Activated CD8-positive, alpha-beta T cell treated with anti-CD3 and anti-CD28 coated beads for 36 hours (primary cell): ENCODE data around the gene NSD2. TPM values are rescaled to one million over a fixed set of nuclear protein-coding genes. Genes with fewer than 3 reads are reported as not detected.

ENCODE experiments used
- ATAC-seq: fragments of 200-7000 bp; cut with Tn5 transposase; one replicate; pipeline ENCODE4 v1.10.0; 2021; ENCODE audit warnings: mild to moderate bottlenecking, moderate library complexity
- CTCF ChIA-PET: fragments of 350-600 bp; sonication (Branson Sonifier 250); formaldehyde crosslinking; loops from one replicate; lab custom pipeline; 2021; ENCODE audit warnings: antibody characterized with exemption; lab: Charles Lee
- POLR2A ChIA-PET: fragments of 350-600 bp; sonication (Branson Sonifier 250); formaldehyde crosslinking; loops from one replicate; lab custom pipeline; 2021; ENCODE audit warnings: antibody characterized with exemption; lab: Charles Lee
- DNase-seq: peaks from one replicate; pipeline ENCODE4 v3.0.0-alpha.2; 2020
- H3K27ac Mint-ChIP-seq: one replicate; pipeline ENCODE4 v1.8.0; 2021; ENCODE audit warnings: mild to moderate bottlenecking, mixed read lengths
- H3K27me3 Mint-ChIP-seq: one replicate; pipeline ENCODE4 v1.8.0; 2021; ENCODE audit warnings: mixed read lengths
- H3K36me3 Mint-ChIP-seq: one replicate; pipeline ENCODE4 v1.8.0; 2021; ENCODE audit warnings: low read depth, mixed read lengths
- H3K4me1 Mint-ChIP-seq: one replicate; pipeline ENCODE4 v1.8.0; 2021; ENCODE audit warnings: low read depth, mixed read lengths
- H3K4me3 Mint-ChIP-seq: one replicate; pipeline ENCODE4 v1.8.0; 2021; ENCODE audit warnings: mild to moderate bottlenecking, moderate library complexity, mixed read lengths
- H3K9me3 Mint-ChIP-seq: one replicate; pipeline ENCODE4 v1.8.0; 2021; ENCODE audit warnings: mixed read lengths
- CTCF ChIP-seq: fragments of 200-600 bp; IDR thresholded peaks from one replicate; pipeline ENCODE4 v1.8.0; 2022; ENCODE audit warnings: antibody characterized with exemption, mild to moderate bottlenecking
- intact Hi-C: fragments of 100-400 bp; cut with micrococcal nuclease; formaldehyde crosslinking; loops from one replicate; pipeline ENCODE4 v1.10.0; 2022
- total RNA-seq, 2 experiments: library from RNA; stranded (reverse); gene quantifications; one replicate each; pipeline ENCODE4 v1.2.3, GENCODE V29; 2021

NSD2 gene
- total RNA-seq, 2 experiments from 2014 or later: 219 TPM

- ATAC-seq: no peak
- no peak overlapping the region for H3K4me3 Mint-ChIP-seq
- H3K27ac Mint-ChIP-seq: no peak overlapping the region
- peaks cover 86% of the 10 kb centered on the region for H3K36me3 Mint-ChIP-seq
- H3K9me3 Mint-ChIP-seq: peaks cover 3% of the 10 kb centered on the region
- no peak for TF ChIP-seq CTCF
- intact Hi-C loops: no loop called here
- no peaks in the 10 kb centered on the region for H3K27me3 Mint-ChIP-seq
- ChIA-PET CTCF (no interaction called here), POLR2A (no interaction called here)
- peaks cover 10% of the 10 kb centered on the region for H3K4me1 Mint-ChIP-seq
- no peak for DNase-seq
Observed at GRCh38 chr4:1961563-1961962, 90.4 kb downstream of the NSD2 start.

GRCh38 chr4:1962980-1963379 lies 91.8 kb downstream of the NSD2 start:
- intact Hi-C loops: no loop called here
- peaks cover 10% of the 10 kb centered on the region for H3K4me1 Mint-ChIP-seq
- peaks cover 81% of the 10 kb centered on the region for H3K36me3 Mint-ChIP-seq
- peaks cover 3% of the 10 kb centered on the region for H3K9me3 Mint-ChIP-seq
- no peak for DNase-seq
- no peak for ATAC-seq
- H3K27me3 Mint-ChIP-seq: no peaks in the 10 kb centered on the region
- TF ChIP-seq CTCF: no peak
- POLR2A ChIA-PET: no interaction called here
- H3K4me3 Mint-ChIP-seq: no peak overlapping the region
- CTCF ChIA-PET: no interaction called here
- no peak overlapping the region for H3K27ac Mint-ChIP-seq

- Mint-ChIP-seq H3K4me3 (no peak overlapping the region), H3K9me3 (peaks cover 3% of the 10 kb centered on the region), H3K27ac (no peak overlapping the region), H3K27me3 (no peaks in the 10 kb centered on the region), H3K36me3 (peaks cover 77% of the 10 kb centered on the region), H3K4me1 (peaks cover 10% of the 10 kb centered on the region)
- ATAC-seq: no peak
- DNase-seq: no peak
- intact Hi-C loops: no loop called here
- ChIA-PET POLR2A (interaction anchor here (1.0 kb wide), 1 partner anchor 45 kb away, joined by 3 read pairs; no protein-coding TSS in a partner anchor), CTCF (no interaction called here)
- no peak for TF ChIP-seq CTCF
Observed at GRCh38 chr4:1964443-1964842, 93.2 kb downstream of the NSD2 start.

GRCh38 chr4:1964971-1965370 lies 93.8 kb downstream of the NSD2 start:
- Mint-ChIP-seq H3K4me3 (no peak overlapping the region), H3K4me1 (peaks cover 10% of the 10 kb centered on the region), H3K27ac (peak overlapping the region; percentile 27), H3K36me3 (peaks cover 78% of the 10 kb centered on the region), H3K9me3 (peaks cover 3% of the 10 kb centered on the region), H3K27me3 (no peaks in the 10 kb centered on the region)
- ATAC-seq (no peak), DNase-seq (no peak)
- CTCF ChIA-PET: no interaction called here
- POLR2A ChIA-PET: no interaction called here
- intact Hi-C loops: no loop called here
- TF ChIP-seq CTCF: no peak

GRCh38 chr4:1967512-1968149 lies 96.4 kb downstream of the NSD2 start:
- H3K27ac Mint-ChIP-seq: no peak overlapping the region

More at GRCh38 chr4:1967512-1968149, 96.4 kb downstream of the NSD2 start:
- H3K36me3 Mint-ChIP-seq: peaks cover 66% of the 10 kb centered on the region
- TF ChIP-seq CTCF: no peak
- H3K4me3 Mint-ChIP-seq: no peak overlapping the region
- ChIA-PET CTCF (no interaction called here), POLR2A (no interaction called here)
- peaks cover 10% of the 10 kb centered on the region for H3K4me1 Mint-ChIP-seq
- no peaks in the 10 kb centered on the region for H3K27me3 Mint-ChIP-seq
- no peak for ATAC-seq
- intact Hi-C loops: no loop called here
- no peak for DNase-seq
- H3K9me3 Mint-ChIP-seq: peaks cover 3% of the 10 kb centered on the region
